ENCODE data around the gene NHLH2.

The NHLH2 gene

DNA sequence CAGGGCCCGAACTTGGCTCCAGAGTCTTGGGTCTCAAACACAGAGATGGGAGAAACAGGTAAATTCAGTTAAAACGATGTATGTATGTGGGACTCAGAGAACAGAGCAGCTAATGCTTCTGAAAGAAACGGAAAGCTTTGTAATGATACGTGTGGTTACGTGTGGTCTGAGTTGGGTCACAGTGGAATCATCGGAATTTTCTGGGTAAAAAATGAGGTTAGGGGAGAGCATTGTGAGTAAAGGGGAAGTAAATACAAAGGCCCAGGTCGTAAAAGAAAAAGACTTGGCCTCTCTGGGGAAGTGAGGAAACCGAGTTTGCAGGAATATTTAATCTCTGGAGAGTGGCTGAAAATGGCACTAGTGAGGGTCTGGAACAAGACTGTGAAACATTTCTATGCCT, 8.3 kb downstream of the NHLH2 start:
- H4K20me1 ChIP-seq (ENCODE audit: control insufficient read depth, insufficient read depth, low read depth, low read length) = no peaks in the 10 kb centered on the region
- no peak overlapping the region for H3K27ac ChIP-seq (ENCODE audit: low read depth, low read length)
- no peaks in the 10 kb centered on the region for H3K9me2 ChIP-seq (replicated peaks; ENCODE audit: control insufficient read depth, low read length)
- no peaks in the 10 kb centered on the region for H3K27me3 ChIP-seq (ENCODE audit: control insufficient read depth, low read length)
- no peaks in the 10 kb centered on the region for H3K36me3 ChIP-seq (ENCODE audit: control insufficient read depth, low read length)
- no peak overlapping the region for H3K4me2 ChIP-seq (ENCODE audit: low read length)
- no peaks in the 10 kb centered on the region for H3F3A ChIP-seq (ENCODE audit: control insufficient read depth, insufficient read depth)
- no peaks in the 10 kb centered on the region for H3K79me2 ChIP-seq (ENCODE audit: control insufficient read depth, low read length)
- no peaks in the 10 kb centered on the region for H3K4me1 ChIP-seq (ENCODE audit: control insufficient read depth, low read length)
- H3K4me3 ChIP-seq (ENCODE audit: low read length) = no peak overlapping the region
- no peaks in the 10 kb centered on the region for H3K9me3 ChIP-seq (ENCODE audit: control insufficient read depth, insufficient read depth, low read length)
- no peak for TF ChIP-seq EZH2phosphoT487 (IDR thresholded peaks at IDR 0.05; ENCODE audit: borderline replicate concordance, low read length)
- TF ChIP-seq, protein P1, sequence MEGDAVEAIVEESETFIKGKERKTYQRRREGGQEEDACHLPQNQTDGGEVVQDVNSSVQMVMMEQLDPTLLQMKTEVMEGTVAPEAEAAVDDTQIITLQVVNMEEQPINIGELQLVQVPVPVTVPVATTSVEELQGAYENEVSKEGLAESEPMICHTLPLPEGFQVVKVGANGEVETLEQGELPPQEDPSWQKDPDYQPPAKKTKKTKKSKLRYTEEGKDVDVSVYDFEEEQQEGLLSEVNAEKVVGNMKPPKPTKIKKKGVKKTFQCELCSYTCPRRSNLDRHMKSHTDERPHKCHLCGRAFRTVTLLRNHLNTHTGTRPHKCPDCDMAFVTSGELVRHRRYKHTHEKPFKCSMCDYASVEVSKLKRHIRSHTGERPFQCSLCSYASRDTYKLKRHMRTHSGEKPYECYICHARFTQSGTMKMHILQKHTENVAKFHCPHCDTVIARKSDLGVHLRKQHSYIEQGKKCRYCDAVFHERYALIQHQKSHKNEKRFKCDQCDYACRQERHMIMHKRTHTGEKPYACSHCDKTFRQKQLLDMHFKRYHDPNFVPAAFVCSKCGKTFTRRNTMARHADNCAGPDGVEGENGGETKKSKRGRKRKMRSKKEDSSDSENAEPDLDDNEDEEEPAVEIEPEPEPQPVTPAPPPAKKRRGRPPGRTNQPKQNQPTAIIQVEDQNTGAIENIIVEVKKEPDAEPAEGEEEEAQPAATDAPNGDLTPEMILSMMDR (IDR thresholded peaks at IDR 0.05; ENCODE audit: low read depth, low read length, poor library complexity, severe bottlenecking) = no peak

DNA sequence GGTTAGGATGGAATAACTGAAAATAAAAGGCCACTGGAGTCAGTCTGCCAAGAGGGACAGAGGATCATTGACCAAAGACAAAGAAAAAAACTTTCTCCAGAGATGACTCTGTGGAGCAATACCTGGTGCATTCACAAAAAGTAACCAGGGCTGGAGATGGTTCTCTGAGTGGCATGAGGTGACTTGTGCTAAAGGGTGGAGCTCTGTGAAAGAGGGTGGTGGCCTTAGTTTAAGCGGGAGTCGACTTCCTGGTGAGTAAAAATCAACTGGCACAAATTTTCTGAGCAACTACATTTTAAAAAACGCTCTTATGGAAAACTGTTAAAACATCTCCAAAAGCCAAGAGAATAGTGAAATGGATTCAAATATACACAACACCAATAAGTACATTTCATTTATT, 10.0 kb downstream of the NHLH2 start:
- Histone ChIP-seq H3K4me1 (ENCODE audit: control insufficient read depth, low read length) (no peaks in the 10 kb centered on the region), H3K27me3 (ENCODE audit: control insufficient read depth, low read length) (no peaks in the 10 kb centered on the region), H3K79me2 (ENCODE audit: control insufficient read depth, low read length) (no peaks in the 10 kb centered on the region), H3F3A (ENCODE audit: control insufficient read depth, insufficient read depth) (no peaks in the 10 kb centered on the region), H3K9me2 (replicated peaks; ENCODE audit: control insufficient read depth, low read length) (no peaks in the 10 kb centered on the region), H3K4me3 (ENCODE audit: low read length) (no peak overlapping the region), H4K20me1 (ENCODE audit: control insufficient read depth, insufficient read depth, low read depth, low read length) (no peaks in the 10 kb centered on the region), H3K36me3 (ENCODE audit: control insufficient read depth, low read length) (no peaks in the 10 kb centered on the region), H3K9me3 (ENCODE audit: control insufficient read depth, insufficient read depth, low read length) (no peaks in the 10 kb centered on the region), H3K27ac (ENCODE audit: low read depth, low read length) (no peak overlapping the region), H3K4me2 (ENCODE audit: low read length) (no peak overlapping the region)
- TF ChIP-seq, protein P1 (IDR thresholded peaks at IDR 0.05; ENCODE audit: low read depth, low read length, poor library complexity, severe bottlenecking) = no peak
- no peak for TF ChIP-seq EZH2phosphoT487 (IDR thresholded peaks at IDR 0.05; ENCODE audit: borderline replicate concordance, low read length)

DNA sequence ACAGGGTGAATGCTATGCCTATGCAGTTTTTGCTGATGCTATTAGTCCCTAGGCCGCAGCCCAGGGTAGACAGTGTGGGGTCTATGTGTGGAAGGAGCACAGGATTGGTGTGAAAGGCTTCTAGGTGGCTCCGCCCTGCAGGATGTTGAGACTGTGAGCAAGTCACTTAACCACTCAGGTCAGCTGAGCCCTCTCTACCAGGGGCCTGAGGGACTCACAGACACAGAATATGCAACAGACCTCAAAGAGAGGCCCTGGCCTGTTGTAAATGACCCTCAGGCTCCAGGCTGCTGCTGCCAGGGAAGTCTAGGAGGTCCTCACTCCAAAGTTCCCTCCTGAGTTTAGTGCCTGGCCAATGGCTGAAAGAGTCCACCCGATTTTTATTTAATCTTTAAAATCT, 11.0 kb downstream of the NHLH2 start:
- no peak for TF ChIP-seq EZH2phosphoT487 (IDR thresholded peaks at IDR 0.05; ENCODE audit: borderline replicate concordance, low read length)
- TF ChIP-seq, protein P1 (IDR thresholded peaks at IDR 0.05; ENCODE audit: low read depth, low read length, poor library complexity, severe bottlenecking) = no peak
- Histone ChIP-seq H3K9me2 (replicated peaks; ENCODE audit: control insufficient read depth, low read length) (no peaks in the 10 kb centered on the region), H3K27ac (ENCODE audit: low read depth, low read length) (no peak overlapping the region), H3K79me2 (ENCODE audit: control insufficient read depth, low read length) (no peaks in the 10 kb centered on the region), H3F3A (ENCODE audit: control insufficient read depth, insufficient read depth) (no peaks in the 10 kb centered on the region), H3K4me1 (ENCODE audit: control insufficient read depth, low read length) (no peaks in the 10 kb centered on the region), H4K20me1 (ENCODE audit: control insufficient read depth, insufficient read depth, low read depth, low read length) (no peaks in the 10 kb centered on the region), H3K36me3 (ENCODE audit: control insufficient read depth, low read length) (no peaks in the 10 kb centered on the region), H3K27me3 (ENCODE audit: control insufficient read depth, low read length) (no peaks in the 10 kb centered on the region), H3K4me2 (ENCODE audit: low read length) (no peak overlapping the region), H3K4me3 (ENCODE audit: low read length) (no peak overlapping the region), H3K9me3 (ENCODE audit: control insufficient read depth, insufficient read depth, low read length) (no peaks in the 10 kb centered on the region)
